SU-DHL-6 (cell line): ENCODE data around the gene SLC38A3.

Experiments used
- H2AFZ ChIP-seq: fragments of 200-600 bp; sonication (generic); 2 replicates; pipeline ENCODE4 v1.6.1; 2014; ENCODE audit warnings: low read depth, mild to moderate bottlenecking, moderate library complexity, mixed read lengths, antibody characterized with exemption, low read length; ENCODE audit not compliant: severe bottlenecking
- H3F3A ChIP-seq: fragments of 200-600 bp; shearing (Covaris generic); 2 replicates; pipeline ENCODE4 v1.6.0; 2016; ENCODE audit warnings: antibody characterized with exemption, mild to moderate bottlenecking; ENCODE audit not compliant: insufficient read depth
- H3K27ac ChIP-seq: fragments of 200-600 bp; sonication (generic); 2 replicates; pipeline ENCODE4 v1.5.1; 2016; ENCODE audit warnings: low read depth, mild to moderate bottlenecking, low read length, moderate library complexity, mixed read lengths
- H3K27me3 ChIP-seq: fragments of 200-600 bp; sonication (generic), shearing (Covaris generic); 2 replicates; pipeline ENCODE4 v1.6.0; 2014; ENCODE audit warnings: mild to moderate bottlenecking, low read length
- H3K36me3 ChIP-seq: fragments of 200-600 bp; sonication (generic); 2 replicates; pipeline ENCODE4 v1.6.1; 2014; ENCODE audit warnings: mild to moderate bottlenecking, low read length, mixed read lengths
- H3K4me2 ChIP-seq: fragments of 300-600, 200-600 bp; shearing (Covaris generic), sonication (generic); 2 replicates; pipeline ENCODE4 v1.6.0; 2014; ENCODE audit warnings: low read length, low read depth, mild to moderate bottlenecking; ENCODE audit not compliant: poor library complexity, severe bottlenecking
- H3K4me3 ChIP-seq: fragments of 200-600 bp; sonication (generic); 2 replicates; pipeline ENCODE4 v1.5.1; 2014; ENCODE audit warnings: antibody characterized with exemption, low read length, mild to moderate bottlenecking, mixed read lengths; ENCODE audit not compliant: insufficient read depth, poor library complexity, severe bottlenecking
- H3K79me2 ChIP-seq: fragments of 200-600 bp; sonication (generic); 2 replicates; pipeline ENCODE4 v1.6.1; 2014; ENCODE audit warnings: mild to moderate bottlenecking, low read length, moderate library complexity; ENCODE audit not compliant: insufficient read depth
- H3K9ac ChIP-seq: fragments of 200-600 bp; sonication (generic); 2 replicates; pipeline ENCODE4 v1.7.0; 2014; ENCODE audit warnings: mild to moderate bottlenecking, low read length
- H3K9me2 ChIP-seq: fragments of 200-600 bp; sonication (generic); replicated peaks from 2 replicates; pipeline ENCODE4 v1.6.1; 2014; ENCODE audit warnings: low read length; ENCODE audit not compliant: insufficient read depth
- H3K9me3 ChIP-seq: fragments of 200-600 bp; sonication (generic); 2 replicates; pipeline ENCODE4 v1.6.1; 2014; ENCODE audit warnings: low read length, mixed read lengths; ENCODE audit not compliant: insufficient read depth
- H4K20me1 ChIP-seq: fragments of 200-600 bp; sonication (generic); 2 replicates; pipeline ENCODE4 v1.6.1; 2014; ENCODE audit warnings: low read depth, mild to moderate bottlenecking, antibody characterized with exemption, low read length, moderate library complexity, mixed read lengths
- EZH2phosphoT487 ChIP-seq: fragments of 200-600 bp; sonication (generic), shearing (Covaris generic); conservative IDR thresholded peaks from 2 replicates; pipeline ENCODE4 v1.6.1; 2018; ENCODE audit warnings: mild to moderate bottlenecking, antibody characterized with exemption, low read length, moderate library complexity, mixed read lengths
- TF ChIP-seq, protein P1 (sequence below): fragments of 200-600 bp; sonication (generic); IDR thresholded peaks from one replicate; pipeline ENCODE4 v1.5.1; 2017; ENCODE audit warnings: antibody characterized with exemption, mild to moderate bottlenecking, low read length, moderate library complexity; ENCODE audit not compliant: insufficient read depth, poor library complexity, severe bottlenecking

Gene SLC38A3

DNA sequence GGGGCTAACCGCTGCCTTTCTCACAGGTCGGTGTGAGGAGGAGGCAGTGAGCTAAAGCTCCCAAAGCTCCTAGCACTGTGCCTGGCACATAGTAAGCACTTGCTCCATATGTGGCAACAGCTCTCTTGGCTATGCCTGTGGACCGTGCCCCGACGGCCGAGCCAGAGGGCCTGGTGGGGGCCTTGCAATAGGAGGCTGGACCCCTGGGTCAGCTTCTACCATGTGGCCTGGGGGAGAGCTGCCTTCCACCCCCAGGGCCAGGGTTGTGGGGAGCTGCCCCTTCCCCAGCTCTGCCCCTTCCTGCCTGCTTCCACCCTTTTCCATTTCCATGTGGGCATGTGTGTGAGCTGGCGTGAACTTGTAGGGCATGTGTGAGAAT is 30.6 kb upstream of the SLC38A3 start:
- TF ChIP-seq EZH2phosphoT487, result no peak
- TF ChIP-seq, protein P1, sequence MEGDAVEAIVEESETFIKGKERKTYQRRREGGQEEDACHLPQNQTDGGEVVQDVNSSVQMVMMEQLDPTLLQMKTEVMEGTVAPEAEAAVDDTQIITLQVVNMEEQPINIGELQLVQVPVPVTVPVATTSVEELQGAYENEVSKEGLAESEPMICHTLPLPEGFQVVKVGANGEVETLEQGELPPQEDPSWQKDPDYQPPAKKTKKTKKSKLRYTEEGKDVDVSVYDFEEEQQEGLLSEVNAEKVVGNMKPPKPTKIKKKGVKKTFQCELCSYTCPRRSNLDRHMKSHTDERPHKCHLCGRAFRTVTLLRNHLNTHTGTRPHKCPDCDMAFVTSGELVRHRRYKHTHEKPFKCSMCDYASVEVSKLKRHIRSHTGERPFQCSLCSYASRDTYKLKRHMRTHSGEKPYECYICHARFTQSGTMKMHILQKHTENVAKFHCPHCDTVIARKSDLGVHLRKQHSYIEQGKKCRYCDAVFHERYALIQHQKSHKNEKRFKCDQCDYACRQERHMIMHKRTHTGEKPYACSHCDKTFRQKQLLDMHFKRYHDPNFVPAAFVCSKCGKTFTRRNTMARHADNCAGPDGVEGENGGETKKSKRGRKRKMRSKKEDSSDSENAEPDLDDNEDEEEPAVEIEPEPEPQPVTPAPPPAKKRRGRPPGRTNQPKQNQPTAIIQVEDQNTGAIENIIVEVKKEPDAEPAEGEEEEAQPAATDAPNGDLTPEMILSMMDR, result no peak

DNA sequence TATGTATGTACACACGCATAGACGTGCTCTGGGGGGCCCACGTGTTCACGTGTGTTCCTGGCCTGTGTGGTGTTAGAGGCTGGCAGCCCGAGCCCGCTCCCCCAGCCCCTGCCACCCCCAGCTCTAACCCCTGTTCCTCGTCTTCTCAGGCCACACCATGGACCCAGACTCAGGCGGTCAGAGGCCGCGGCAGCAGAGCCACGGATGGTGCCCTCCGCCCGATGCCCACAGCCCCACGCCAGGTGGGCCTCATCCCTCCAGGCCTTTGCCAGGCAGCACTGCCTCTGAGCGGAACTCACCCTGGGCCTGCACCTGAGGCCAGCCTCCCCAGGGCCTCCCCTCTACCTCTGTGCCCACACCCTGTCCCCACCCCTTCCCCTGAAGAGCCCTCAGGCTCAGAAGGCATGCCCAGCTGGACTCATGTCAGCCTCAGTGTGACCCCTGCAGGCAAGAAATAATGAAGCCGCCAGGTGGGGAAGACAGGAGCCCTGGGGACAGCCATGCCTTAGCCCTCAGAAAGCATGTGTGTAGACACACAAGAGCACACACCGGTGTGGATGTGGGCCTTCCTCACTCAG is 30.0 kb upstream of the SLC38A3 start:
- TF ChIP-seq, protein P1, result no peak
- TF ChIP-seq EZH2phosphoT487, result no peak
- H4K20me1 ChIP-seq, result no peaks in the 10 kb centered on the region
- no peak overlapping the region for H3K4me3 ChIP-seq
- no peaks in the 10 kb centered on the region for H3K36me3 ChIP-seq
- no peaks in the 10 kb centered on the region for H3F3A ChIP-seq
- H3K9me2 ChIP-seq, result no peaks in the 10 kb centered on the region
- H2AFZ ChIP-seq, result no peak overlapping the region
- no peaks in the 10 kb centered on the region for H3K79me2 ChIP-seq
- no peak overlapping the region for H3K9ac ChIP-seq
- H3K9me3 ChIP-seq, result no peaks in the 10 kb centered on the region
- H3K27ac ChIP-seq, result no peak overlapping the region
- no peaks in the 10 kb centered on the region for H3K27me3 ChIP-seq
- H3K4me2 ChIP-seq, result no peak overlapping the region

More for the DNA sequence above, 30.6 kb upstream of the SLC38A3 start:
- Histone ChIP-seq H3K79me2 (no peaks in the 10 kb centered on the region), H3F3A (no peaks in the 10 kb centered on the region), H4K20me1 (no peaks in the 10 kb centered on the region), H3K9ac (no peak overlapping the region), H3K27ac (no peak overlapping the region), H3K4me2 (no peak overlapping the region), H3K36me3 (no peaks in the 10 kb centered on the region), H3K27me3 (no peaks in the 10 kb centered on the region), H3K9me3 (no peaks in the 10 kb centered on the region), H3K9me2 (no peaks in the 10 kb centered on the region), H3K4me3 (no peak overlapping the region), H2AFZ (no peak overlapping the region)

DNA sequence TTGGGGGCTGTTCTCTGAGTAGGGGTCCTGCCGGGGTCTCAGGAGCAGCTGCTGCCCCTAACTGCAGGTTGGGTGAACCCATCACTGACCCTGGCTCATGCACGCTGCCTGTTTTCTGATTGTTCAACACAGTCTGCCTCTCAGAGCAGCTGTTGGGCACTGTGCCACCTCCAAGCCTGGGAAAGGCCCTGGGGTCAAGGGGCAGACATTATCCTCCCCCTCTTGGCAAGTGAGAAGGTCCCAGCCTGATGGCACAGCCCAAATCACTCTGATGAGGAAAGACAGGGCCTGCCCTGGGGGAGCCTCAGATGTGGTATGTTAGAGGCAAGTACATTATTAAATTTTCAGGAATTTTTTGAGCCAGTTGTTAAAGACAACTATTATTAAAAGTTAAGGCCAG is 27.7 kb upstream of the SLC38A3 start:
- H3K4me3 ChIP-seq, result no peak overlapping the region
- H3K9me3 ChIP-seq, result no peaks in the 10 kb centered on the region
- H3K79me2 ChIP-seq, result no peaks in the 10 kb centered on the region
- H4K20me1 ChIP-seq, result no peaks in the 10 kb centered on the region
- H3K36me3 ChIP-seq, result no peaks in the 10 kb centered on the region
- no peak overlapping the region for H3K9ac ChIP-seq
- TF ChIP-seq EZH2phosphoT487, result no peak
- TF ChIP-seq, protein P1, result no peak
- no peak overlapping the region for H3K27ac ChIP-seq
- H3K9me2 ChIP-seq, result no peaks in the 10 kb centered on the region
- H3K27me3 ChIP-seq, result no peaks in the 10 kb centered on the region
- H2AFZ ChIP-seq, result no peak overlapping the region
- no peaks in the 10 kb centered on the region for H3F3A ChIP-seq
- H3K4me2 ChIP-seq, result no peak overlapping the region
